ENCODE results near the gene KLHL40. TPM values are rescaled to one million over a fixed set of nuclear protein-coding genes. Genes with fewer than 3 reads are reported as not detected.

The KLHL40 gene
- polyA plus RNA-seq, 1 donor (not counting 4 experiments of a cell fraction or from before 2014, with no cell fraction given): not detected

GRCh38 chr3:42697289-42698051 is 12.1 kb downstream of the KLHL40 start:
- Histone ChIP-seq H3K9ac (ENCODE audit: control insufficient read depth, extremely low read depth, insufficient read depth, low read length) (no peak overlapping the region), H3K9me3 (ENCODE audit: control insufficient read depth, low read depth, low read length) (no peaks in the 10 kb centered on the region), H4K20me1 (ENCODE audit: control insufficient read depth, extremely low read depth, insufficient read depth, low read length) (no peaks in the 10 kb centered on the region), H2AFZ (ENCODE audit: control insufficient read depth, low read length) (no peak overlapping the region), H3K27ac (ENCODE audit: control insufficient read depth, insufficient read depth, low read length) (no peak overlapping the region), H3K4me2 (ENCODE audit: control insufficient read depth, extremely low read depth, insufficient read depth, low read depth, low read length) (no peak overlapping the region), H3K4me3 (ENCODE audit: control insufficient read depth in 2 of 3, extremely low read depth in 1 of 3, insufficient read depth in 2 of 3, low read depth in 1 of 3, low read length in 3 of 3) (no peak overlapping the region), H3K27me3 (ENCODE audit: control insufficient read depth, extremely low read depth, insufficient read depth, low read length) (peaks cover 6% of the 10 kb centered on the region), H3K4me1 (ENCODE audit: control insufficient read depth, extremely low read depth, insufficient read depth, low read length) (no peaks in the 10 kb centered on the region), H3K79me2 (ENCODE audit: control insufficient read depth, insufficient read depth, low read length) (no peaks in the 10 kb centered on the region), H3K36me3 (ENCODE audit: control insufficient read depth in 2 of 2, extremely low read depth in 1 of 2, insufficient read depth in 2 of 2, low read length in 2 of 2) (no peaks in the 10 kb centered on the region), H3K9me1 (ENCODE audit: control insufficient read depth, extremely low read depth, insufficient read depth, low read length) (no peaks in the 10 kb centered on the region)
- DNase-seq (ENCODE audit: low read depth, low spot score) (no peak), FAIRE-seq (no peak)
- dilution Hi-C loops (cut with MboI; ENCODE audit: extremely low pct_ligation_motif_present, low sequenced_read_pairs): no loop called here
- TF ChIP-seq CTCF (optimal IDR thresholded peaks at IDR 0.05 in 1 of 3, IDR thresholded peaks at IDR 0.05 in 1 of 3, conservative IDR thresholded peaks at IDR 0.05 in 1 of 3; ENCODE audit: extremely low read depth in 1 of 3, insufficient read depth in 2 of 3, low read length in 3 of 3): no peak
- TF ChIP-seq EZH2 (IDR thresholded peaks at IDR 0.05; ENCODE audit: low read length): no peak

DNA sequence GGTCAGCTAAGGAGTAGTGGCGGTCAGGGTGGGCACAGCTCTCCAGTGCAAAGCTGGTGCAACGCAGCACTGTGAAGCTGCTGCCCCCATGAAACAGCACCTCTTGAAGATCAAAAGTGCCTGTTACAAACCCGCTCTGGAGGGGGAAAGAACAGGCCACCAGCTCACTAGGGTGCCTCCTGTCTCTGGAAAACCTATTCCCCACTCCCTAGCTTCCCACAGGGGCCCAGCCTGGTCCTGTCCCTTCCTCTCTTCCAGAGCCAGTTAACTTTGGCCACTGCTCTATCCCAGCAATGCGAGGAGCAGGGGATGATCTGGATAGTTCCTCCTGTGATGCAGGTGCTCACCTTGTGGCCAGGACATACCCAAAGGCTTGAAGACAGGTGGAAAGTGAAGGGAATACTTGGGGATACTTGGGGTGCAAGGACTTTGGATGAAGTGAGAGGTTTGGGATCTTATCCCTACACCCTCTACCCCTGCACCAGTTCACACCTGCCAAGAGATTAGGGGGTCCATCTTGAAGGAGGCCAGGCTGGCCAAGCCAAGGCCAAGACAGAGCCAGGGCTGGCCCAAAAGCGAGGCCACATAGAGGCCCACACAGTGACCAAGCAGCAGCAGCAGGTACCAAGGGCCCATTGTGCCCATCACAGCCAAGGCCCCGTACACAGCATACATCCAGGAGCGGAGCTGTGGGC is 13.0 kb downstream of the KLHL40 start:
- Histone ChIP-seq H3K27me3 (ENCODE audit: control insufficient read depth, extremely low read depth, insufficient read depth, low read length) (peaks cover 6% of the 10 kb centered on the region), H3K9me1 (ENCODE audit: control insufficient read depth, extremely low read depth, insufficient read depth, low read length) (no peaks in the 10 kb centered on the region), H3K4me1 (ENCODE audit: control insufficient read depth, extremely low read depth, insufficient read depth, low read length) (no peaks in the 10 kb centered on the region), H3K79me2 (ENCODE audit: control insufficient read depth, insufficient read depth, low read length) (no peaks in the 10 kb centered on the region), H4K20me1 (ENCODE audit: control insufficient read depth, extremely low read depth, insufficient read depth, low read length) (no peaks in the 10 kb centered on the region), H3K36me3 (ENCODE audit: control insufficient read depth in 2 of 2, extremely low read depth in 1 of 2, insufficient read depth in 2 of 2, low read length in 2 of 2) (no peaks in the 10 kb centered on the region), H3K4me2 (ENCODE audit: control insufficient read depth, extremely low read depth, insufficient read depth, low read depth, low read length) (no peak overlapping the region), H3K27ac (ENCODE audit: control insufficient read depth, insufficient read depth, low read length) (no peak overlapping the region), H3K4me3 (ENCODE audit: control insufficient read depth in 2 of 3, extremely low read depth in 1 of 3, insufficient read depth in 2 of 3, low read depth in 1 of 3, low read length in 3 of 3) (no peak overlapping the region), H2AFZ (ENCODE audit: control insufficient read depth, low read length) (no peak overlapping the region), H3K9me3 (ENCODE audit: control insufficient read depth, low read depth, low read length) (no peaks in the 10 kb centered on the region), H3K9ac (ENCODE audit: control insufficient read depth, extremely low read depth, insufficient read depth, low read length) (no peak overlapping the region)
- dilution Hi-C loops (cut with MboI; ENCODE audit: extremely low pct_ligation_motif_present, low sequenced_read_pairs): no loop called here
- TF ChIP-seq EZH2 (IDR thresholded peaks at IDR 0.05; ENCODE audit: low read length): no peak
- FAIRE-seq: no peak
- no peak for DNase-seq (ENCODE audit: low read depth, low spot score)
